Common myeloid progenitor, CD34-positive (primary cell): ENCODE results near the gene CAPN11.
A peak's percentile ranks its signal among the peaks of the same experiment; 100 is the strongest.

Experiments used
- CTCF ChIA-PET: fragments of 350-600 bp; sonication (Branson Sonifier 250); formaldehyde crosslinking; loops from one replicate; lab custom pipeline; 2021; ENCODE audit warnings: antibody characterized with exemption; lab: Charles Lee
- POLR2A ChIA-PET: fragments of 350-600 bp; sonication (Branson Sonifier 250); formaldehyde crosslinking; loops from one replicate; lab custom pipeline; 2021; ENCODE audit warnings: antibody characterized with exemption; lab: Charles Lee
- DNase-seq, 3 donors: peaks; one replicate each; pipeline versions ENCODE4 v3.0.0 to v3.0.0-alpha.2; 2013
- H3K27ac ChIP-seq, 2 experiments: 1 replicate in 1 of 2; 2 replicates in 1 of 2; pipeline ENCODE4 v1.7.0; 2013; ENCODE audit warnings: inconsistent platforms in 2 of 2, low read length in 2 of 2, mild to moderate bottlenecking in 2 of 2, low read depth in 1 of 2, moderate library complexity in 1 of 2; ENCODE audit not compliant: severe bottlenecking in 2 of 2, insufficient read depth in 1 of 2, poor library complexity in 1 of 2
- H3K27me3 ChIP-seq, 5 experiments: replicated peaks in 2 of 5; 1 replicate in 3 of 5; 2 replicates in 2 of 5; pipeline versions ENCODE4 v1.6.1 to v1.7.0; 2013; ENCODE audit warnings: low read length in 4 of 5, mild to moderate bottlenecking in 2 of 5, moderate library complexity in 2 of 5, inconsistent platforms in 1 of 5; ENCODE audit not compliant: insufficient read depth in 5 of 5, control insufficient read depth in 4 of 5
- H3K36me3 ChIP-seq, 4 experiments: 1 replicate in 2 of 4; 2 replicates in 2 of 4; pipeline versions ENCODE4 v1.6.1 to v1.7.0; 2013; ENCODE audit warnings: low read length in 3 of 4, control low read depth in 1 of 4, mild to moderate bottlenecking in 1 of 4; ENCODE audit not compliant: control insufficient read depth in 4 of 4, insufficient read depth in 4 of 4
- H3K4me1 ChIP-seq, 4 experiments: 1 replicate in 3 of 4; 2 replicates in 1 of 4; pipeline versions ENCODE4 v1.6.1 to v1.7.1; 2013; ENCODE audit warnings: low read length in 3 of 4, mild to moderate bottlenecking in 3 of 4, control low read depth in 1 of 4, inconsistent platforms in 1 of 4, moderate library complexity in 1 of 4; ENCODE audit not compliant: control insufficient read depth in 4 of 4, insufficient read depth in 4 of 4; ENCODE audit errors: control extremely low read depth in 1 of 4
- H3K4me3 ChIP-seq, 7 experiments: 1 replicate in 4 of 7; 2 replicates in 3 of 7; pipeline versions ENCODE4 v1.5.1 to v1.7.0; 2013; ENCODE audit warnings: mild to moderate bottlenecking in 7 of 7, low read length in 6 of 7, moderate library complexity in 6 of 7, inconsistent platforms in 2 of 7, low read depth in 2 of 7, control low read depth in 1 of 7; ENCODE audit not compliant: insufficient read depth in 4 of 7, control insufficient read depth in 1 of 7; ENCODE audit errors: extremely low read depth in 1 of 7
- H3K9me3 ChIP-seq, 5 experiments: 1 replicate in 4 of 5; 2 replicates in 1 of 5; pipeline versions ENCODE4 v1.6.1 to v1.7.1; 2013; ENCODE audit warnings: low read length in 4 of 5, mild to moderate bottlenecking in 2 of 5, inconsistent platforms in 1 of 5, low read depth in 1 of 5, moderate library complexity in 1 of 5; ENCODE audit not compliant: control insufficient read depth in 4 of 5, insufficient read depth in 2 of 5; ENCODE audit errors: control extremely low read depth in 1 of 5
- WGBS: methylation state at CpG from one replicate; pipeline ENCODE4 v1.1.5; 2013; ENCODE audit not compliant: insufficient coverage; 5-methylcytosine and 5-hydroxymethylcytosine counted together

Gene CAPN11

GRCh38 chr6:44166116-44166515 lies 7.5 kb downstream of the CAPN11 start:
- no peaks in the 10 kb centered on the region for H3K27me3 ChIP-seq
- H3K27ac ChIP-seq: no peak overlapping the region
- H3K36me3 ChIP-seq: no peaks in the 10 kb centered on the region
- H3K4me1 ChIP-seq: peaks cover 0 to 15% (median 12%) of the 10 kb centered on the region in 4 experiments
- no peak for DNase-seq
- POLR2A ChIA-PET: no interaction called here
- no peaks in the 10 kb centered on the region for H3K9me3 ChIP-seq
- CTCF ChIA-PET: interaction anchor here (0.9 to 1.4 kb wide), 4 partner anchors 16 to 146 kb away, joined by 3 to 4 read pairs (median 4); no protein-coding TSS in a partner anchor
- H3K4me3 ChIP-seq: no peak overlapping the region
- WGBS: 70% methylated on average over 6 of the region's 7 CpGs

GRCh38 chr6:44166591-44167184 lies 8.1 kb downstream of the CAPN11 start:
- Histone ChIP-seq H3K36me3 (no peaks in the 10 kb centered on the region), H3K4me3 (peak overlapping the region in 1 of 7 experiments; percentile 21), H3K27ac (peak overlapping the region in 1 of 2 experiments; percentile 31), H3K4me1 (peaks cover 0 to 15% (median 12%) of the 10 kb centered on the region in 4 experiments), H3K9me3 (no peaks in the 10 kb centered on the region), H3K27me3 (no peaks in the 10 kb centered on the region)
- CTCF ChIA-PET: interaction anchor here (1.2 to 1.4 kb wide), 3 partner anchors 16 to 90 kb away, joined by 3 to 4 read pairs (median 3); no protein-coding TSS in a partner anchor
- POLR2A ChIA-PET: no interaction called here
- WGBS: 7% methylated on average over 6 of the region's 16 CpGs
- DNase-seq: peak in 2 of 3 donors; percentile 58 to 60

GRCh38 chr6:44167567-44167966 lies 8.9 kb downstream of the CAPN11 start:
- CTCF ChIA-PET: no interaction called here
- peaks cover 0 to 18% (median 12%) of the 10 kb centered on the region in 4 experiments for H3K4me1 ChIP-seq
- POLR2A ChIA-PET: no interaction called here

GRCh38 chr6:44169154-44169553 lies 10.5 kb downstream of the CAPN11 start:
- DNase-seq: no peak
- ChIA-PET CTCF (interaction anchor here (0.7 to 4.9 kb wide), 15 partner anchors 8 to 170 kb away, joined by 3 to 65 read pairs (median 3); no protein-coding TSS in a partner anchor), POLR2A (interaction anchor here (0.5 kb wide), 1 partner anchor 376 kb away, joined by 3 read pairs; no protein-coding TSS in a partner anchor)
- H3K9me3 ChIP-seq: no peaks in the 10 kb centered on the region
- peaks cover 0 to 23% (median 15%) of the 10 kb centered on the region in 4 experiments for H3K4me1 ChIP-seq
- no peaks in the 10 kb centered on the region for H3K27me3 ChIP-seq
- 97% methylated on average over 8 of the region's 9 CpGs for WGBS
- no peak overlapping the region for H3K4me3 ChIP-seq
- H3K36me3 ChIP-seq: no peaks in the 10 kb centered on the region
- no peak overlapping the region for H3K27ac ChIP-seq

More at GRCh38 chr6:44167567-44167966, 8.9 kb downstream of the CAPN11 start:
- Histone ChIP-seq H3K27me3 (no peaks in the 10 kb centered on the region), H3K9me3 (no peaks in the 10 kb centered on the region), H3K36me3 (no peaks in the 10 kb centered on the region), H3K4me3 (no peak overlapping the region), H3K27ac (no peak overlapping the region)
- 100% methylated on average over 1 of the region's 1 CpG for WGBS
- DNase-seq: no peak

GRCh38 chr6:44169886-44170570 lies 11.4 kb downstream of the CAPN11 start:
- CTCF ChIA-PET: interaction anchor here (0.7 to 4.9 kb wide), 11 partner anchors 9 to 170 kb away, joined by 3 to 65 read pairs (median 3); no protein-coding TSS in a partner anchor
- Histone ChIP-seq H3K27me3 (no peaks in the 10 kb centered on the region), H3K36me3 (no peaks in the 10 kb centered on the region), H3K4me3 (no peak overlapping the region), H3K4me1 (peaks cover 0 to 23% (median 15%) of the 10 kb centered on the region in 4 experiments), H3K9me3 (no peaks in the 10 kb centered on the region), H3K27ac (no peak overlapping the region)
- 81% methylated on average over 8 of the region's 10 CpGs for WGBS
- POLR2A ChIA-PET: interaction anchor here (0.5 kb wide), 1 partner anchor 376 kb away, joined by 3 read pairs; no protein-coding TSS in a partner anchor
- no peak for DNase-seq

- Histone ChIP-seq H3K4me1 (peaks cover 0 to 20% (median 16%) of the 10 kb centered on the region in 4 experiments), H3K27me3 (no peaks in the 10 kb centered on the region), H3K27ac (no peak overlapping the region), H3K9me3 (no peaks in the 10 kb centered on the region), H3K36me3 (no peaks in the 10 kb centered on the region), H3K4me3 (no peak overlapping the region)
- ChIA-PET CTCF (interaction anchor here (0.6 to 4.9 kb wide), 21 partner anchors 11 to 85 kb away, joined by 3 to 65 read pairs (median 4); partner anchors contain the start of genes CAPN11 and HSP90AB1), POLR2A (no interaction called here)
- DNase-seq: no peak
- WGBS: 100% methylated on average over 8 of the region's 12 CpGs
These were observed 13.4 kb downstream of the CAPN11 start for GRCh38 chr6:44171899-44172546.
